ENCODE results near the gene PRR14L.
"Not testable (repeated sequence)": the region's sequence is repeated elsewhere in the genome, so short reads cannot be mapped to it uniquely, and the experiment has no call there.

The PRR14L gene

DNA sequence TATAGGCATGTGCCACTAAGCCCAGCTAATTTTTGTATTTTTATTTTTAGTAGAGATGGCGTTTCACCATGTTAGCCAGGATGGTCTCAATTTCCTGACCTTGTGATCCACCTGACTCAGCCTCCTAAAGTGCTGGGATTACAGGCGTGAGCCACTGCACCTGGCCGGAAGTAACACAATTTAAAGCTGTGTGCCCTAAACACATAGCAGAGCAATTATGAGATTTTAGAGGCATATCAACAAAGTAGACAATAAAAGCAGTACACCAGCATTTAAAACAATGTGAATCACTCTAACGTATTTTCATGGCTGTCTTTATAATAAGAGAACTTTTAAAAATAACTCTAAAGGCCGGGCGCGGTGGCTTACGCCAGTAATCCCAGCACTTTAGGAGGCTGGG, 42.4 kb downstream of the PRR14L start:
- TF ChIP-seq TARDBP (IDR thresholded peaks at IDR 0.05) (no peak), FOXA1 (IDR thresholded peaks at IDR 0.05) (no peak), CTBP1 (IDR thresholded peaks at IDR 0.05; ENCODE audit: borderline replicate concordance) (no peak), ARNT (IDR thresholded peaks at IDR 0.05) (no peak), FOXK2 (IDR thresholded peaks at IDR 0.05) (no peak), ZNF384 (IDR thresholded peaks at IDR 0.05) (no peak), SUZ12 (IDR thresholded peaks at IDR 0.05) (no peak), BHLHE40 (IDR thresholded peaks at IDR 0.05; ENCODE audit: borderline replicate concordance) (no peak)
- POLR2A ChIA-PET = no interaction called here
- DNase-seq (ENCODE audit: extremely low spot score) = no peak
- CTCF ChIA-PET = no interaction called here

DNA sequence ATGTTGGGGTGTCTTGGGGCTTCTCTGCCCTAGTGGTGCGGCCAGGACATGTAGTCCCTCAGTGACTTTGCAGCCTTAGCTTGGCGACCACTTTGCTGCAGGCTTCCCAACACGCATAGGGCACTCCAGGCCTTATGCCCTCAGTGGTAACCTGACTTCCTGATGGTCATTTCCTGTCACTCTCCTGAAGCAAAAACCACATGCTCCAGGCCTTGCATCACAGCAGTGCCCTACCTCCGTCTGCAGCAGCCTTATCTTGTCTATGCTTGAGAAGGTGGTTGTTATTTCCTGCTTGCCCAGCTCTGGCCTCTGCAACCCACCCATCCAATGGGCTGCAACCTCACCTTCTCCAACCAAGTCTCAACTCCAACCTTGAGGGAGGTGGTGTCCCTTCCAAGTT, 54.5 kb downstream of the PRR14L start:
- ChIA-PET CTCF (no interaction called here), POLR2A (interaction anchor here (0.8 kb wide), 1 partner anchor 58 kb away, joined by 3 read pairs; the partner anchor contains the start of gene DEPDC5)
- DNase-seq (ENCODE audit: extremely low spot score) = no peak
- no peak for TF ChIP-seq NFRKB (IDR thresholded peaks at IDR 0.05)

DNA sequence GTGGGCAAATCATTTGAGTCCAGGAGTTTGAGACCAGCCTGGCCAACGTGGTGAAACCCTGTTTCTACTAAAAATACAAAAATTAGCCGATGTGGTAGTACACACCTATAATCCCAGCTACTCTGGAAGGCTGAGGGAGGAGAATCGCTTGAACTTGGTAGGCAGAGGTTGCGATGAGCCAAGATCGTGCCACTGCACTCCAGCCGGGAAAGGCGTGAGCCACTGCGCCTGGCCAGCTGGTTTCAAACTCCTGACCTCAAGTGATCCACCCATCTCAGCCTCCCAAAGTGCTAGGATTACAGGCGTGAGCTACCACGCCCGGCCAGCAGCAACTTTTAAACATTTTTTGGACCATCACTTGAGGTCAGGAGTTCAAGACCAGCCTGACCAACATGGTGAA, 55.9 kb downstream of the PRR14L start:
- POLR2A ChIA-PET; CTCF ChIA-PET; DNase-seq (ENCODE audit: extremely low spot score): not testable (repeated sequence)

DNA sequence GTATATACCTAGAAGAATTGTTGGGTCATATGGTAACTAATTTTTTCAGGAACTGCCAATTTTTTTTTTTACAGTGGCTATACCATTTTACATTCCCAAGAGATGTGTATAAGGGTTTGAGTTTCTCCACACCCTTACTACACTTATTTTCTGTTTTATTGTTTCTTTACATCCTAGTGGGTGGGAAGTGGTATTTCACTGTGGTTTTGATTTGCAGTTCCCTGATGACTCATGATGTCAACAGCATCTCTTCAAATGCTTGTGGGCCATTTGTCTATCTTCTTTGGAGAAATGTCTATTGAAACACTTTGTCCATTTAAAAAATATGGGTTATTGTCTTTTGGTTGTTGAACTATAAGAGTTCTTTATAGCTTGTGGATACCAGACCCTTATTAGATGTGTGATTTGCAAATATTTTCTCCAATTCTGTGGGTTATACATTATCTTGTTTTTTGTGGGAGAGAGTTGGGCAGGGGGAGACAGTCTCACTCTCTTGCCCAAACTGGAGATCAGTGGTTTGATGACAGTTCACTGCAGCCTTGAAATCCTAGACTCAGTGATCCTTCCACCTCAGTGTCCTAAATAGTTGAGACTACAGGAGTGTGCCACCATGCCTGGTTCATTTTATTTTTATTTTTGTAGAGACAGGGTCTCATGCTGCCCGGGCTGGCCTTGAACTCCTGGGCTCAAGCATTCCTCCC, 57.6 kb downstream of the PRR14L start:
- CTCF ChIA-PET = no interaction called here
- POLR2A ChIA-PET = no interaction called here
- TF ChIP-seq FOXK2 (IDR thresholded peaks at IDR 0.05) = no peak
- TF ChIP-seq SP1 (IDR thresholded peaks at IDR 0.05) = no peak
- no peak for TF ChIP-seq LEF1 (IDR thresholded peaks at IDR 0.05; ENCODE audit: borderline replicate concordance)
- no peak for TF ChIP-seq SUZ12 (IDR thresholded peaks at IDR 0.05)
- no peak for TF ChIP-seq NFRKB (IDR thresholded peaks at IDR 0.05)
- TF ChIP-seq FOXM1 (IDR thresholded peaks at IDR 0.05; ENCODE audit: borderline replicate concordance) = no peak
- TF ChIP-seq, protein P1, sequence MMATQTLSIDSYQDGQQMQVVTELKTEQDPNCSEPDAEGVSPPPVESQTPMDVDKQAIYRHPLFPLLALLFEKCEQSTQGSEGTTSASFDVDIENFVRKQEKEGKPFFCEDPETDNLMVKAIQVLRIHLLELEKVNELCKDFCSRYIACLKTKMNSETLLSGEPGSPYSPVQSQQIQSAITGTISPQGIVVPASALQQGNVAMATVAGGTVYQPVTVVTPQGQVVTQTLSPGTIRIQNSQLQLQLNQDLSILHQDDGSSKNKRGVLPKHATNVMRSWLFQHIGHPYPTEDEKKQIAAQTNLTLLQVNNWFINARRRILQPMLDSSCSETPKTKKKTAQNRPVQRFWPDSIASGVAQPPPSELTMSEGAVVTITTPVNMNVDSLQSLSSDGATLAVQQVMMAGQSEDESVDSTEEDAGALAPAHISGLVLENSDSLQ (IDR thresholded peaks at IDR 0.05) = no peak
- TF ChIP-seq ZNF384 (IDR thresholded peaks at IDR 0.05) = no peak
- TF ChIP-seq BHLHE40 (IDR thresholded peaks at IDR 0.05; ENCODE audit: borderline replicate concordance) = no peak
- no peak for TF ChIP-seq ELF4 (IDR thresholded peaks at IDR 0.05)
- TF ChIP-seq CTBP1 (IDR thresholded peaks at IDR 0.05; ENCODE audit: borderline replicate concordance) = no peak
- no peak for TF ChIP-seq TARDBP (IDR thresholded peaks at IDR 0.05)
- no peak for TF ChIP-seq HDGF (IDR thresholded peaks at IDR 0.05; ENCODE audit: borderline replicate concordance)
- no peak for TF ChIP-seq FOXA1 (IDR thresholded peaks at IDR 0.05)
- no peak for TF ChIP-seq L3MBTL2 (conservative IDR thresholded peaks at IDR 0.05)
- TF ChIP-seq ARNT (IDR thresholded peaks at IDR 0.05) = no peak
- DNase-seq (ENCODE audit: extremely low spot score) = no peak

DNA sequence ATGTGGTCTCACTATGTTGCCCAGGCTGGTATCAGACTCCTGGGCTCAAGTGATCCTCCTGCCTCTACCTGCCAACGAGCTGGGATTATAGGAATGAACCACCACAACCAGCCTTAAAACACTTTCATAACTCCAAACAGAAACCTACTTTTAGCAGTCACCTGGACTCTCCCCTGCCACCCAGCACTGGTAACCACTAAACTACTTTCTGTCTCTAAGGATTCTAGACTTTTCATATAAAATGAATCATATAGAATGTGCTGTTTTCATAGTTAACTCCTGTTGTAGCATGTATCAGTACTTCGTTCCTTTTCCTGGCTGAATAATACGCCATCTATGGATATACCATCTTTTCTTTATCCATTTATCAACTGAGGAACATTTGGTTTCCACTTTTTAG, 58.5 kb downstream of the PRR14L start:
- no peak for DNase-seq (ENCODE audit: extremely low spot score)
- POLR2A ChIA-PET = no interaction called here
- CTCF ChIA-PET = no interaction called here

DNA sequence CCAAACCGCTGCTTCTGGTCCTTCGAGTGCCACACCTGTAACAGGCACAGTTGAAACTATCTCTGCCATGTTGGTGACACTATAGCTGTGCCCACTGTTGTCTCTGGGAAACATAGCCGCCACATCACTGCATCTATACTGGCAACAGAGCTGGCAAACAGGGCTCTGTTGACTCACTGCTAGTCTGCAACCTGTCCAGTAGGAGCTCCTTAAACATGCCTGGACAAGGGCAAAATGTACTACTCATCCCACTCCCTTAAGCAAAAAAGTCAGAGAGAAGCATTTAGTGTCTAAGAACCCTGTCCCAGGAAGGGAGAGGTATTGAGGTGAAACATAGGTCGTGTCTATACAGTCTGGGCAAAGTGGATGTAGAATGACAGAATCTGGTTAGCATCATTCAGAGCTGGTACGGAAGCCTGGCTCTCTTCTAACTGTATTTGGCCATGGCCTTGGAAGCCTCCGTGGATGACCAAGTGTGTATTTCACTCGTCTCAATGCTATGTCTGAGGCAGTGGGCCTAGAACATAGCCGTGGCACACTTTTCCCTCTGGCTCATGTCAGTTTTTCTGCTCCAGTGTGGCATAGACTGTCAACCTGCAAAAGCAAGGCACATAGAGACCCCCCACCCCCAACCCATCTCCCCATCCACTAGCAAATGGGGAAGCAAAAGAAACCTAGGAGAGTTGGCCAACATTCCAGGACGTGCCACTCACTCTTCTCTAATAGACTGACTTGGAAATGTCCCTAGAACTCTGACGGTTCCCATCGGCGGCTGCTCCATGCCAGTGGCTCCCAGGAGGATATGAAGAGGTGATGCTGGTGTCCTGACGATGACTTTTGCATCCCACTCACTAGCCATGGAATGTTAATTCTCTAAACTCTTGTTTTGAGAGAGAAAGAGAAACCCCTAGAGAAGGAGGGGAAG, 66.5 kb downstream of the PRR14L start:
- ChIA-PET POLR2A (interaction anchor here (3.1 kb wide), 1 partner anchor 21 kb away, joined by 12 read pairs; the partner anchor contains the start of gene PISD), CTCF (no interaction called here)
- DNase-seq (ENCODE audit: extremely low spot score) = no peak
- no peak for TF ChIP-seq TARDBP (IDR thresholded peaks at IDR 0.05)
- TF ChIP-seq ARNT (IDR thresholded peaks at IDR 0.05) = no peak
- no peak for TF ChIP-seq L3MBTL2 (conservative IDR thresholded peaks at IDR 0.05)
- no peak for TF ChIP-seq LEF1 (IDR thresholded peaks at IDR 0.05; ENCODE audit: borderline replicate concordance)
- TF ChIP-seq HDGF (IDR thresholded peaks at IDR 0.05; ENCODE audit: borderline replicate concordance) = no peak
- no peak for TF ChIP-seq FOXA1 (IDR thresholded peaks at IDR 0.05)
- TF ChIP-seq SP1 (IDR thresholded peaks at IDR 0.05) = no peak
- TF ChIP-seq, protein P1 (IDR thresholded peaks at IDR 0.05) = no peak
- TF ChIP-seq BHLHE40 (IDR thresholded peaks at IDR 0.05; ENCODE audit: borderline replicate concordance) = no peak
- TF ChIP-seq NFRKB (IDR thresholded peaks at IDR 0.05) = no peak
- TF ChIP-seq ELF4 (IDR thresholded peaks at IDR 0.05) = no peak

More for the DNA sequence above, 58.5 kb downstream of the PRR14L start:
- TF ChIP-seq CTBP1 (IDR thresholded peaks at IDR 0.05; ENCODE audit: borderline replicate concordance) (no peak), SUZ12 (IDR thresholded peaks at IDR 0.05) (no peak), BHLHE40 (IDR thresholded peaks at IDR 0.05; ENCODE audit: borderline replicate concordance) (no peak), L3MBTL2 (conservative IDR thresholded peaks at IDR 0.05) (no peak), FOXK2 (IDR thresholded peaks at IDR 0.05) (no peak), FOXM1 (IDR thresholded peaks at IDR 0.05; ENCODE audit: borderline replicate concordance) (no peak), SP1 (IDR thresholded peaks at IDR 0.05) (no peak), ARNT (IDR thresholded peaks at IDR 0.05) (no peak)

DNA sequence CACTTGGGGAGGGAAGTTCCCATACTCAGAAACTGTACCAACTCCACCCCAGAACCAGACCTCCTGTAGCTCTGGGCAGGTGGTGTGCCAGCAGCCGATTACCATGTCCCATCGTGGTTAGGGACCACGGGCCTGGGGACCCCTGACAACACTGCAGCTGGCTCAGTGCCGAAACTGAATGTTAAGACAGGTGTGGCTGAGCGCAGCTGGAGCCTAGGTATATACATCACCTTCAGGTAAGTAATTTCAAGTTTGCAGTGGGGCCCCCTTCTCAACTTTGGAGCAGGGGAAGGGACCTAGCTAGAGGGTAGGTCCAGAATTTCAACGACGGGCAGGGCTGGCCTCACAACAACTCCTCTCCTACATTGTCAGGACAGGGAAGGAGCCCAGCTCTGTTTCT, 67.2 kb downstream of the PRR14L start:
- DNase-seq (ENCODE audit: extremely low spot score) = no peak
- ChIA-PET POLR2A (interaction anchor here (3.1 kb wide), 1 partner anchor 20 kb away, joined by 12 read pairs; the partner anchor contains the start of gene PISD), CTCF (interaction anchor here (0.7 kb wide), 1 partner anchor 1121 kb away, joined by 4 read pairs; no protein-coding TSS in a partner anchor)
- TF ChIP-seq NFRKB (IDR thresholded peaks at IDR 0.05) = no peak
- TF ChIP-seq, protein P1 (IDR thresholded peaks at IDR 0.05) = no peak
- TF ChIP-seq SUZ12 (IDR thresholded peaks at IDR 0.05) = no peak
- no peak for TF ChIP-seq ARNT (IDR thresholded peaks at IDR 0.05)
- TF ChIP-seq HDGF (IDR thresholded peaks at IDR 0.05; ENCODE audit: borderline replicate concordance) = no peak
- no peak for TF ChIP-seq FOXK2 (IDR thresholded peaks at IDR 0.05)
- no peak for TF ChIP-seq L3MBTL2 (conservative IDR thresholded peaks at IDR 0.05)
- TF ChIP-seq CTBP1 (IDR thresholded peaks at IDR 0.05; ENCODE audit: borderline replicate concordance) = no peak
- no peak for TF ChIP-seq SP1 (IDR thresholded peaks at IDR 0.05)
- no peak for TF ChIP-seq BHLHE40 (IDR thresholded peaks at IDR 0.05; ENCODE audit: borderline replicate concordance)
- no peak for TF ChIP-seq LEF1 (IDR thresholded peaks at IDR 0.05; ENCODE audit: borderline replicate concordance)
- TF ChIP-seq ELF4 (IDR thresholded peaks at IDR 0.05) = no peak
- TF ChIP-seq TARDBP (IDR thresholded peaks at IDR 0.05) = no peak
- no peak for TF ChIP-seq FOXM1 (IDR thresholded peaks at IDR 0.05; ENCODE audit: borderline replicate concordance)
- no peak for TF ChIP-seq ZNF384 (IDR thresholded peaks at IDR 0.05)
- no peak for TF ChIP-seq FOXA1 (IDR thresholded peaks at IDR 0.05)

All from HEK293T (cell line).